Mesenchymal stem cell (in vitro differentiated cells and primary cell): ENCODE data around the gene AFF2.

ENCODE experiments used
- DNase-seq: peaks from one replicate; pipeline ENCODE4 v3.0.0-alpha.2; 2013
- H2AFZ ChIP-seq: one replicate; pipeline ENCODE4 v1.6.1; 2013; ENCODE audit warnings: low read depth, mild to moderate bottlenecking, control low read depth, inconsistent platforms, low read length, moderate library complexity
- H2AK5ac ChIP-seq: 2 replicates; pipeline ENCODE4 v1.6.1; 2013; ENCODE audit warnings: low read length, moderate library complexity, mild to moderate bottlenecking, inconsistent platforms; ENCODE audit not compliant: severe bottlenecking
- H2BK120ac ChIP-seq: one replicate; pipeline ENCODE4 v1.6.1; 2013; ENCODE audit warnings: low read depth, mild to moderate bottlenecking, inconsistent platforms, low read length, moderate library complexity
- H2BK12ac ChIP-seq, 2 experiments: one replicate each; pipeline ENCODE4 v1.6.1; 2013; ENCODE audit warnings: inconsistent platforms in 2 of 2, low read length in 2 of 2, mild to moderate bottlenecking in 2 of 2, moderate library complexity in 2 of 2, control low read depth in 1 of 2
- H2BK15ac ChIP-seq: one replicate; pipeline ENCODE4 v1.6.1; 2013; ENCODE audit warnings: mild to moderate bottlenecking, low read depth, inconsistent platforms; ENCODE audit not compliant: poor library complexity, severe bottlenecking
- H2BK5ac ChIP-seq: 2 replicates; pipeline ENCODE4 v1.6.1; 2013; ENCODE audit warnings: low read depth, mild to moderate bottlenecking, low read length, control low read depth, inconsistent platforms; ENCODE audit not compliant: poor library complexity, severe bottlenecking
- H3K14ac ChIP-seq, 2 experiments: one replicate each; pipeline ENCODE4 v1.6.1; 2013; ENCODE audit warnings: inconsistent platforms in 2 of 2, low read length in 2 of 2, control low read depth in 1 of 2, mild to moderate bottlenecking in 1 of 2, moderate library complexity in 1 of 2
- H3K18ac ChIP-seq, 2 experiments: one replicate each; pipeline ENCODE4 v1.6.1; 2013; ENCODE audit warnings: inconsistent platforms in 2 of 2, low read length in 2 of 2, control low read depth in 1 of 2, low read depth in 1 of 2, mild to moderate bottlenecking in 1 of 2
- H3K23ac ChIP-seq, 2 experiments: one replicate each; pipeline ENCODE4 v1.6.1; 2013; ENCODE audit warnings: inconsistent platforms in 2 of 2, low read length in 2 of 2, mild to moderate bottlenecking in 2 of 2, moderate library complexity in 2 of 2, control low read depth in 1 of 2
- H3K27ac ChIP-seq: 2 replicates; pipeline ENCODE4 v1.5.1; 2013; ENCODE audit warnings: mild to moderate bottlenecking, moderate library complexity, low read length, control low read depth, inconsistent platforms; ENCODE audit not compliant: poor library complexity, severe bottlenecking
- H3K27me3 ChIP-seq, 2 experiments: 2 replicates each; pipeline versions ENCODE4 v1.6.1 to v1.7.0; 2013; ENCODE audit warnings: low read length in 2 of 2, mild to moderate bottlenecking in 2 of 2, moderate library complexity in 2 of 2, control low read depth in 1 of 2, inconsistent platforms in 1 of 2; ENCODE audit not compliant: control insufficient read depth in 1 of 2, insufficient read depth in 1 of 2
- H3K36me3 ChIP-seq, 2 experiments: 2 replicates each; pipeline versions ENCODE4 v1.6.1 to v1.7.0; 2013; ENCODE audit warnings: low read length in 2 of 2, control low read depth in 1 of 2, inconsistent platforms in 1 of 2, low read depth in 1 of 2, mild to moderate bottlenecking in 1 of 2; ENCODE audit not compliant: insufficient read depth in 2 of 2, control insufficient read depth in 1 of 2
- H3K4ac ChIP-seq, 2 experiments: one replicate each; pipeline ENCODE4 v1.6.1; 2013; ENCODE audit warnings: inconsistent platforms in 2 of 2, low read length in 2 of 2, mild to moderate bottlenecking in 2 of 2, moderate library complexity in 2 of 2, control low read depth in 1 of 2, low read depth in 1 of 2
- H3K4me1 ChIP-seq: 2 replicates; pipeline ENCODE4 v1.6.1; 2013; ENCODE audit warnings: low read depth, low read length, control low read depth; ENCODE audit not compliant: control insufficient read depth, insufficient read depth
- H3K4me2 ChIP-seq: 2 replicates; pipeline ENCODE4 v1.6.1; 2013; ENCODE audit warnings: low read length, mild to moderate bottlenecking, inconsistent platforms; ENCODE audit not compliant: poor library complexity, severe bottlenecking
- H3K4me3 ChIP-seq, 2 experiments: 2 replicates each; pipeline versions ENCODE4 v1.5.1 to v1.7.0; 2013; ENCODE audit warnings: low read length in 2 of 2, mild to moderate bottlenecking in 2 of 2, control low read depth in 1 of 2, low read depth in 1 of 2; ENCODE audit not compliant: insufficient read depth in 1 of 2
- H3K79me1 ChIP-seq: replicated peaks from 2 replicates; pipeline ENCODE4 v1.6.1; 2013; ENCODE audit warnings: mild to moderate bottlenecking, control low read depth, low read length, inconsistent platforms; ENCODE audit not compliant: poor library complexity, severe bottlenecking
- H3K9ac ChIP-seq: 2 replicates; pipeline ENCODE4 v1.7.0; 2013; ENCODE audit warnings: mild to moderate bottlenecking, low read length, moderate library complexity
- H3K9me3 ChIP-seq: 2 replicates; pipeline ENCODE4 v1.7.0; 2013; ENCODE audit warnings: mild to moderate bottlenecking, low read length; ENCODE audit not compliant: control insufficient read depth
- H4K8ac ChIP-seq: one replicate; pipeline ENCODE4 v1.6.1; 2013; ENCODE audit warnings: inconsistent platforms, mild to moderate bottlenecking, low read length, moderate library complexity
- H4K91ac ChIP-seq: one replicate; pipeline ENCODE4 v1.6.1; 2013; ENCODE audit warnings: mild to moderate bottlenecking, low read length, inconsistent platforms
- WGBS: methylation state at CpG from one replicate; pipeline ENCODE4 v1.1.7; 2013; ENCODE audit warnings: mixed read lengths; 5-methylcytosine and 5-hydroxymethylcytosine counted together

AFF2 gene

DNA sequence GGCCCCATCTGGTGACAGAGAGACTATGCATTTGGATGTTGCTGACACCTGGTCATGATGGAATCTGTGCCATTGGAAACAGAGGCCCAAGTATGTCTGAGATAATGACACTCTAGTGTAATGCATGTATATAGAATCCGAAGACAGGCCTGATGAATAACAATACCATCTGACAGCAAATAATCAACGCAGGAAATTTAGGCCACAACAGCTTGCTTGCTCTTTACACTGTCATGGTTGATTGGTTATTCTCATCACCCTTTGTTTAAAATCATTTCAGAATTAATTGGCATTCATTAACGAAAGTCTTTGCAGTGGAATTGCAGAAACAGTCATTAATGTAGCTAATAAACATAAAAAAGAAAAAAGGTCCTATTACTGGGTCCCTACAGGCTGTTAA lies 194.8 kb downstream of the AFF2 start:
- Histone ChIP-seq H2BK120ac (no peak overlapping the region), H3K27me3 (no peaks in the 10 kb centered on the region), H4K8ac (no peak overlapping the region), H3K23ac (no peak overlapping the region), H3K79me1 (no peaks in the 10 kb centered on the region), H3K4me2 (no peak overlapping the region), H3K27ac (no peak overlapping the region), H3K14ac (no peak overlapping the region), H2AFZ (no peak overlapping the region), H3K18ac (no peak overlapping the region), H2AK5ac (no peak overlapping the region), H2BK5ac (no peak overlapping the region), H3K36me3 (no peaks in the 10 kb centered on the region), H3K9ac (no peak overlapping the region), H3K4ac (no peak overlapping the region), H2BK15ac (no peak overlapping the region), H2BK12ac (no peak overlapping the region), H3K4me3 (no peak overlapping the region), H3K9me3 (peaks cover 3% of the 10 kb centered on the region), H4K91ac (no peak overlapping the region), H3K4me1 (no peaks in the 10 kb centered on the region)
- DNase-seq = no peak
- no CpG with 5 or more reads among the region's 3 CpGs for WGBS

DNA sequence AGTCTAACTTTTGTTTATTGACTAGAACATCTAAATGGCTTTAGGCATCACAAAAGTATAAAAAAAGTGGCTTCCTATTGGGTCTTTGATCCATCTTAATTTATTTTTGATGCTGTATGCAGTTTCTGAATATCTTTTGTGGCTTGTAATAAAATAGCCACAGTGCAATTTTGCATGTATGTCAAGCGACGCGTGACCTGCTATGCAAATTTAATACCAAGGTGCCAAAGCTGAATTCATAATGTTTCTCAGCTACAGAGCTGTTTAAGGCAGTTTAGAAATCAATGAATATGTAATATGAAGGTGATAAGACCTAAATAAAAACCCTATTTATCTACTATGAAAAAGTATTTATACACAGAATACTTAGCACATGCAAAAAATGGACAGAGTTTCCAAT lies 197.8 kb downstream of the AFF2 start:
- no peaks in the 10 kb centered on the region for H3K4me1 ChIP-seq
- no peak overlapping the region for H2AFZ ChIP-seq
- no peak overlapping the region for H4K91ac ChIP-seq
- H3K27ac ChIP-seq = no peak overlapping the region
- peaks cover 3% of the 10 kb centered on the region for H3K9me3 ChIP-seq
- H2AK5ac ChIP-seq = no peak overlapping the region
- no peak overlapping the region for H2BK12ac ChIP-seq
- H4K8ac ChIP-seq = no peak overlapping the region
- H2BK5ac ChIP-seq = no peak overlapping the region
- no peak overlapping the region for H3K9ac ChIP-seq
- H3K4me2 ChIP-seq = no peak overlapping the region
- H2BK120ac ChIP-seq = no peak overlapping the region
- DNase-seq = no peak
- no peak overlapping the region for H2BK15ac ChIP-seq
- H3K79me1 ChIP-seq = no peaks in the 10 kb centered on the region
- H3K4ac ChIP-seq = no peak overlapping the region
- no peaks in the 10 kb centered on the region for H3K36me3 ChIP-seq
- 95% methylated on average over 3 of the region's 3 CpGs for WGBS
- no peak overlapping the region for H3K14ac ChIP-seq
- no peaks in the 10 kb centered on the region for H3K27me3 ChIP-seq
- H3K23ac ChIP-seq = no peak overlapping the region
- no peak overlapping the region for H3K4me3 ChIP-seq
- no peak overlapping the region for H3K18ac ChIP-seq

DNA sequence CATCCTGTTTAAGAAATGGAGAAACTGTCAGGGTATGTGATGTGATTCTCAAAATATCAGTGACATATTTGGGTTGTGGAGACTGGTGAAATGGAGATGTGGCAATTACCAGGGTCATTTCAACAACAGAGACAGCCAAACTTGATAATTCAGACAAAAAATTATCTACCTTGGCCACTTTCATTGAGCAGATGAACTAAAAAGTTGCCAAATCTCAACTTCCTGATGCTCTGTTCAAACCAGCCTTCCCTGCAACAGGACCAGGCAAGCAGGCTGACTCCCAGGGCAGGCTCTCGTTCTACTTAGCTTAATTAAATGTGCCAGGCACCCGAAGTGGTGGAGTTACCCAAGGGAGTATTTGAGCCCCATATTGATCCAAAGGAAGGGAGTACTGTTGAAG lies 199.6 kb downstream of the AFF2 start:
- H3K36me3 ChIP-seq = no peaks in the 10 kb centered on the region
- no peak overlapping the region for H2AFZ ChIP-seq
- no peaks in the 10 kb centered on the region for H3K9me3 ChIP-seq
- no peak overlapping the region for H3K4me3 ChIP-seq
- H2BK5ac ChIP-seq = no peak overlapping the region
- no peak overlapping the region for H3K9ac ChIP-seq
- DNase-seq = no peak
- no peak overlapping the region for H2AK5ac ChIP-seq
- H3K4me2 ChIP-seq = no peak overlapping the region
- no peaks in the 10 kb centered on the region for H3K27me3 ChIP-seq
- no peak overlapping the region for H2BK15ac ChIP-seq
- no peaks in the 10 kb centered on the region for H3K79me1 ChIP-seq
- no peak overlapping the region for H4K91ac ChIP-seq
- no peak overlapping the region for H3K4ac ChIP-seq
- 52% methylated on average over 2 of the region's 2 CpGs for WGBS
- H2BK12ac ChIP-seq = no peak overlapping the region
- H2BK120ac ChIP-seq = no peak overlapping the region
- no peaks in the 10 kb centered on the region for H3K4me1 ChIP-seq
- no peak overlapping the region for H3K27ac ChIP-seq
- H4K8ac ChIP-seq = no peak overlapping the region
- H3K14ac ChIP-seq = no peak overlapping the region
- no peak overlapping the region for H3K18ac ChIP-seq
- no peak overlapping the region for H3K23ac ChIP-seq

DNA sequence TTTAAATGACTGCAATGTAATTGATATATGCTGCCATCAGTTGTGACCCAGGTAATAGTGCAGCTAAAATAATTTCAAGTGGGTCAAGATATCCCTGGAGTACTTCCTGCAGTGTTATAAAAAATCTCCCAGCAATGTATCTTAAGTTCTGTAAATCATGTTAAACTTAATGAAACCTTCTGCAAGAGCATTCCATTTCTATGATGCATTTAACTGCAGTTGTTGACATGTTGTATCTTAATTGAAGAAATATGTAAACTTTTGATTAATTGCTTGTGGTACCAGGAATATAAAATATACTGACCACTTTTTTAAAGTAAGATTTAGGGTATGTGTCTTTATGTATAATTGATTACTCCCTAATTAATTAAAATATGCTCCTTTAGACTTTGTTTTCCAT lies 213.6 kb downstream of the AFF2 start:
- Histone ChIP-seq H4K91ac (no peak overlapping the region), H2AK5ac (no peak overlapping the region), H3K36me3 (no peaks in the 10 kb centered on the region), H3K14ac (no peak overlapping the region), H3K27me3 (no peaks in the 10 kb centered on the region), H3K9me3 (no peaks in the 10 kb centered on the region), H2BK5ac (no peak overlapping the region), H3K4ac (no peak overlapping the region), H2AFZ (no peak overlapping the region), H3K4me1 (no peaks in the 10 kb centered on the region), H3K18ac (no peak overlapping the region), H3K4me3 (no peak overlapping the region), H4K8ac (no peak overlapping the region), H2BK12ac (no peak overlapping the region), H2BK120ac (no peak overlapping the region), H3K23ac (no peak overlapping the region), H3K27ac (no peak overlapping the region), H3K9ac (no peak overlapping the region), H2BK15ac (no peak overlapping the region), H3K79me1 (no peaks in the 10 kb centered on the region), H3K4me2 (no peak overlapping the region)
- DNase-seq = no peak
